Measurements from ENCODE around the gene EIF2B2.

- no peak for TF ChIP-seq TAF1 (IDR thresholded peaks at IDR 0.05; ENCODE audit: borderline replicate concordance, insufficient read depth, low read length)
- no peak for TF ChIP-seq REST (IDR thresholded peaks at IDR 0.05; ENCODE audit: insufficient read depth in 1 of 2, low read depth in 2 of 2, low read length in 2 of 2)
Measured at GRCh38 chr14:74981833-74982232, 20.9 kb upstream of the EIF2B2 start.

Data from PFSK-1 (cell line).